Liver (tissue), 9 donors: ENCODE results near the gene ZNF776. TPM values are rescaled to one million over a fixed set of nuclear protein-coding genes. Genes with fewer than 3 reads are reported as not detected.

Source experiments
- DNase-seq: peaks from one replicate; pipeline ENCODE4 v3.0.0-alpha.2; 2017; ENCODE audit warnings: low spot score
- H3K27ac ChIP-seq, 2 donors: one replicate each; pipeline ENCODE4 v1.7.0; 2013; ENCODE audit warnings: inconsistent platforms in 2 of 2, low read length in 2 of 2, control low read depth in 1 of 2, low read depth in 1 of 2, mild to moderate bottlenecking in 1 of 2
- H3K27me3 ChIP-seq, 4 donors: one replicate each; pipeline versions ENCODE4 v1.6.1 to v1.7.0; 2013; ENCODE audit warnings: low read length in 3 of 4, inconsistent platforms in 1 of 4, mild to moderate bottlenecking in 1 of 4, moderate library complexity in 1 of 4; ENCODE audit not compliant: control insufficient read depth in 4 of 4, insufficient read depth in 4 of 4
- H3K36me3 ChIP-seq, 4 donors: one replicate each; pipeline versions ENCODE4 v1.6.1 to v1.7.0; 2013; ENCODE audit warnings: low read length in 3 of 4, mild to moderate bottlenecking in 3 of 4, low read depth in 1 of 4, moderate library complexity in 1 of 4; ENCODE audit not compliant: control insufficient read depth in 4 of 4, insufficient read depth in 3 of 4
- H3K4me1 ChIP-seq, 4 donors: one replicate each; pipeline versions ENCODE4 v1.6.1 to v1.7.0; 2013; ENCODE audit warnings: low read length in 3 of 4, mild to moderate bottlenecking in 3 of 4, moderate library complexity in 1 of 4; ENCODE audit not compliant: control insufficient read depth in 4 of 4, insufficient read depth in 4 of 4
- H3K4me3 ChIP-seq, 3 donors: one replicate each; pipeline versions ENCODE4 v1.6.1 to v1.7.0; 2013; ENCODE audit warnings: low read length in 3 of 3, control low read depth in 1 of 3, low read depth in 1 of 3, mild to moderate bottlenecking in 1 of 3
- H3K9ac ChIP-seq, 2 donors: one replicate each; pipeline ENCODE4 v1.7.0; 2013; ENCODE audit warnings: low read length in 2 of 2, mild to moderate bottlenecking in 2 of 2, moderate library complexity in 2 of 2, control low read depth in 1 of 2, low read depth in 1 of 2
- H3K9me3 ChIP-seq, 4 donors: one replicate each; pipeline versions ENCODE4 v1.6.1 to v1.7.0; 2013; ENCODE audit warnings: low read length in 3 of 4; ENCODE audit not compliant: control insufficient read depth in 4 of 4
- ATF3 ChIP-seq: IDR thresholded peaks from 2 replicates; pipeline ENCODE4 v1.6.1; 2016; ENCODE audit warnings: antibody characterized with exemption
- CTCF ChIP-seq: fragments of 150-350 bp; IDR thresholded peaks from 2 replicates; pipeline ENCODE4 v1.5.1; 2017; ENCODE audit warnings: improper control_type of control experiment, low read depth, low read length; ENCODE audit not compliant: missing input control
- EGR1 ChIP-seq, 2 donors: IDR thresholded peaks; 2 replicates each; pipeline ENCODE4 v1.6.1; 2016 to 2018; ENCODE audit warnings: antibody characterized with exemption in 2 of 2, low read depth in 2 of 2
- FOXA1 ChIP-seq: IDR thresholded peaks from 2 replicates; pipeline ENCODE4 v1.6.1; 2016; ENCODE audit warnings: antibody characterized with exemption
- FOXA2 ChIP-seq: IDR thresholded peaks from 2 replicates; pipeline ENCODE4 v1.6.1; 2016; ENCODE audit warnings: antibody characterized with exemption
- GABPA ChIP-seq, 2 donors: IDR thresholded peaks in 1 of 2; conservative IDR thresholded peaks in 1 of 2; 2 replicates each; pipeline ENCODE4 v1.6.1; 2016; ENCODE audit warnings: antibody characterized with exemption in 2 of 2, mild to moderate bottlenecking in 1 of 2, moderate library complexity in 1 of 2
- HNF4A ChIP-seq, 2 donors: conservative IDR thresholded peaks; 2 replicates each; pipeline ENCODE4 v1.6.1; 2016; ENCODE audit warnings: antibody characterized with exemption in 2 of 2, mild to moderate bottlenecking in 2 of 2
- HNF4G ChIP-seq: IDR thresholded peaks from 2 replicates; pipeline ENCODE4 v1.6.1; 2016; ENCODE audit warnings: antibody characterized with exemption
- JUND ChIP-seq, 2 donors: IDR thresholded peaks; 2 replicates each; pipeline ENCODE4 v1.6.1; 2016; ENCODE audit warnings: antibody characterized with exemption in 2 of 2
- MAX ChIP-seq: IDR thresholded peaks from 2 replicates; pipeline ENCODE4 v1.6.1; 2016; ENCODE audit warnings: antibody characterized with exemption
- NR2F2 ChIP-seq: IDR thresholded peaks from 2 replicates; pipeline ENCODE4 v1.6.1; 2016; ENCODE audit warnings: antibody characterized with exemption
- RAD21 ChIP-seq, 2 donors: IDR thresholded peaks; 2 replicates each; pipeline ENCODE4 v1.6.1; 2016; ENCODE audit warnings: antibody characterized with exemption in 2 of 2, mild to moderate bottlenecking in 2 of 2
- REST ChIP-seq: IDR thresholded peaks from 2 replicates; pipeline ENCODE4 v1.6.1; 2016; ENCODE audit warnings: antibody characterized with exemption, mild to moderate bottlenecking
- RXRA ChIP-seq, 2 donors: IDR thresholded peaks; 2 replicates each; pipeline ENCODE4 v1.6.1; 2017 to 2018; ENCODE audit warnings: antibody characterized with exemption in 2 of 2, mild to moderate bottlenecking in 1 of 2
- SP1 ChIP-seq: IDR thresholded peaks from 2 replicates; pipeline ENCODE4 v1.6.1; 2018; ENCODE audit warnings: antibody characterized with exemption, mild to moderate bottlenecking
- TAF1 ChIP-seq: conservative IDR thresholded peaks from 2 replicates; pipeline ENCODE4 v1.6.1; 2016; ENCODE audit warnings: antibody characterized with exemption, mild to moderate bottlenecking
- YY1 ChIP-seq: IDR thresholded peaks from 2 replicates; pipeline ENCODE4 v1.6.1; 2016; ENCODE audit warnings: antibody characterized with exemption, mild to moderate bottlenecking
- ZBTB33 ChIP-seq: IDR thresholded peaks from 2 replicates; pipeline ENCODE4 v1.6.1; 2016; ENCODE audit warnings: antibody characterized with exemption
- WGBS: extraction: QIAGEN DNeasy Blood & Tissue Kit; methylation state at CpG from one replicate; pipeline ENCODE4 v1.1.7; 2013; 5-methylcytosine and 5-hydroxymethylcytosine counted together
- polyA plus RNA-seq, 2 donors: library from polyadenylated mRNA; stranded (reverse) in 1 of 2; unstranded in 1 of 2; fragments of 200-250 nt in 1 of 2; fragments of >200 nt in 1 of 2; fragmentation: Nextera tagmentation in 1 of 2; extraction: Ambion mirVana in 1 of 2; gene quantifications; one replicate each; pipeline versions ENCODE4 v1.2.1 to v1.2.3, GENCODE V29; 2013 to 2015
- total RNA-seq, 2 donors: library from RNA; depleted of rRNA; stranded (reverse); fragments of >200 nt; gene quantifications; one replicate each; pipeline ENCODE4 v1.2.3, GENCODE V29; 2014
- donor health status: healthy.
- donor health status: healthy.
- donor health status: healthy.
- donor health status: healthy.
- donor health status: healthy.

Gene ZNF776
- total and polyA plus RNA-seq, 4 donors, result 2.0 to 20.3 (median 6.4) TPM

- Histone ChIP-seq H3K9ac (no peak overlapping the region), H3K36me3 (peaks cover 0 to 22% (median 14%) of the 10 kb centered on the region in 4 donors), H3K9me3 (peaks cover 0 to 10% (median 3%) of the 10 kb centered on the region in 4 donors), H3K27me3 (no peaks in the 10 kb centered on the region), H3K4me1 (peaks cover 6 to 8% (median 7%) of the 10 kb centered on the region in 4 donors), H3K27ac (no peak overlapping the region), H3K4me3 (peak overlapping the region in 2 of 3 donors; percentile 20 to 21)
- DNase-seq, result no peak
- 96% methylated on average over 4 of the region's 4 CpGs for WGBS
- TF ChIP-seq GABPA (IDR thresholded peaks at IDR 0.05 in 1 of 2, conservative IDR thresholded peaks at IDR 0.05 in 1 of 2) (no peak), YY1 (no peak), RAD21 (IDR thresholded peaks at IDR 0.05) (no peak), FOXA2 (no peak), HNF4A (conservative IDR thresholded peaks at IDR 0.05) (no peak), MAX (no peak), JUND (IDR thresholded peaks at IDR 0.05) (no peak), TAF1 (no peak), EGR1 (IDR thresholded peaks at IDR 0.05; ENCODE audit: low read depth in 2 of 2) (no peak), RXRA (IDR thresholded peaks at IDR 0.05) (no peak), NR2F2 (no peak), CTCF (no peak)
Measured at GRCh38 chr19:57771417-57771816, 24.8 kb downstream of the ZNF776 start.

GRCh38 chr19:57773488-57773887, 26.9 kb downstream of the ZNF776 start:
- TF ChIP-seq HNF4G, result no peak
- no peak for TF ChIP-seq GABPA (IDR thresholded peaks at IDR 0.05 in 1 of 2, conservative IDR thresholded peaks at IDR 0.05 in 1 of 2)
- TF ChIP-seq ATF3, result no peak
- TF ChIP-seq RAD21 (IDR thresholded peaks at IDR 0.05), result no peak
- no peak for TF ChIP-seq EGR1 (IDR thresholded peaks at IDR 0.05; ENCODE audit: low read depth in 2 of 2)
- no peak for TF ChIP-seq TAF1
- TF ChIP-seq ZBTB33, result no peak
- no peak for TF ChIP-seq NR2F2
- no peak for TF ChIP-seq RXRA (IDR thresholded peaks at IDR 0.05)
- TF ChIP-seq HNF4A (conservative IDR thresholded peaks at IDR 0.05), result no peak
- TF ChIP-seq JUND (IDR thresholded peaks at IDR 0.05), result no peak
- no peak for TF ChIP-seq SP1
- TF ChIP-seq REST, result no peak
- no peak for TF ChIP-seq YY1
- TF ChIP-seq FOXA1, result no peak
- TF ChIP-seq CTCF, result no peak
- TF ChIP-seq MAX, result no peak
- 97% methylated on average over 3 of the region's 3 CpGs for WGBS
- Histone ChIP-seq H3K27ac (no peak overlapping the region), H3K9ac (no peak overlapping the region), H3K9me3 (peaks cover 0 to 18% (median 10%) of the 10 kb centered on the region in 4 donors), H3K4me1 (peaks cover 6 to 8% (median 7%) of the 10 kb centered on the region in 4 donors), H3K36me3 (peaks cover 0 to 39% (median 29%) of the 10 kb centered on the region in 4 donors), H3K27me3 (no peaks in the 10 kb centered on the region), H3K4me3 (peak overlapping the region in 1 of 3 donors; percentile 3)
- no peak for DNase-seq
